ENCODE results near the gene MANF. TPM values are rescaled to one million over a fixed set of nuclear protein-coding genes. Genes with fewer than 3 reads are reported as not detected.

The MANF gene
- total RNA-seq, 1 experiment from 2014 or later = 106 TPM

DNA sequence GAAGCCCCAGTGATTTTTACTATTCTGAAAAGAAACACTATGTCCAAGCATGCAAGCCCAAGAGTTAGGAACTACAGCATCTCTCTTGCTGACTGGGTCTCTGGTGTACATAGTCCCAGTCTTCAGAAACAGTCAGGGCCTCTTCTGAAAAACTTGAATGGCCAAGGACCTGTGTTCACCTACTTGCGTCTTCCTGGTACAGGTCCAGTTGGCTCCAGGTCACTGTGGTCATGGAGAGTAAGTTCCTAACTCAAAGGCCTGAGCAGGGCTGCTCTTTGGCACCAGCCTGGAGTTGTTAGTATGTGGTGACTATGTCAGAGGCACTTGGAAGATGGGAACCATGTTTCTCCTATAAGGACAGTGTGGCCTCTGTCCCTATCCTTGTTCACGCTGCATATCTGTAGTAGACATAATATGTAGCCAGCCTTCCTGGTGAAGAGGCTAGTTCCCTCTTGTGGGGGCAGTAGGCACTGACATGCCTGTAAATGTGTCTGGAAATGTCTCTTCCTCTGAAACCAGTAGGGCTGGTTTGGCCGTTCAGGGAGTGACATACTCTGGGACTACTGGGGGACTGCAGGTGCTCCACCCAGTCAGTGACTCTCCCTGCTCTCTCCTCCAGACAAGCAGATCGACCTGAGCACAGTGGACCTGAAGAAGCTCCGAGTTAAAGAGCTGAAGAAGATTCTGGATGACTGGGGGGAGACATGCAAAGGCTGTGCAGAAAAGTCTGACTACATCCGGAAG is 3.4 kb downstream of the MANF start:
- intact Hi-C loops (cut with micrococcal nuclease; ENCODE audit: unreplicated experiment) = loop anchor here (5.0 kb wide), 3 partner anchors 294 to 821 kb away; partner anchors contain the start of genes C3orf18, HEMK1 and MAPKAPK3
- peaks cover 37% of the 10 kb centered on the region for H3K36me3 ChIP-seq (ENCODE audit: insufficient read depth, low read length, poor library complexity, severe bottlenecking)

DNA sequence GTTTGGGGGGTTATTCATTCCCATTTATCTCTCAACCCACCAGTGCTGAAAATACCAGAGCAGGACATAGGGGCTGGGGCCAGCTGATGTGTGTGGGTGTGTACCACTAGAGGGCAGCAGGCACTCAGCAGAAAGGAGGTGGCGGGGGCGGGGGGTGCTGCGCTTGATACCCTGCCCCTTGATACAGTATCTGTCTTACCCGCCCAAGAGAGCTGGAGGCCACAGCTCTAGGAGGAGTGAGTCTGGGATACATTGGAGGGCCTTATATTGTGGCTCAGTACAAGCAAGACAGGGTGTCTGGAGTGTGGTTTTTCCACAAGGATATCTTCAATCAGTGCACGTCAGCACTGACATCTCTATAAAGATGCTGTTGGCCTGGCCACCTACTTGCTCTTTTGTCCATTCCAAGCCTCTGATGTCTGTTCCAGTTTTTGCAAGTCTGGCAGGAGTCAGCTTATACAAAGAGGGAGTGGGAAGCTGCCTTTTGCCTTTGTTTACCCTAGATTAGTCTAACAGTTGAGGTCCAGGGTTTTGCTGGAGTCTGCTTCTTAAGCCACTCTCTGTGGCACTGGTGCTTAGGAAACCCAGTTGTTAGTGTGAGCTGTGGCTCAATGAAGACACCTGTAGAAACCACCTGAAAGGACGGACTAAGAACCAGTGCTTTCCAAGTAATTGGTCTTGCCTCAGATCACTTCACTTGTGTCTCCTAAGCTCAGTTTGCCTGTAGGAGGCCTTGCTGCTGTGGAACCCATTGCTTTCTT is 4.5 kb downstream of the MANF start:
- Histone ChIP-seq H3K36me3 (ENCODE audit: insufficient read depth, low read length, poor library complexity, severe bottlenecking) (peaks cover 48% of the 10 kb centered on the region), H3K4me3 (ENCODE audit: low read depth, low read length, poor library complexity, severe bottlenecking) (no peak overlapping the region), H3K4me1 (ENCODE audit: insufficient read depth, low read length, poor library complexity, severe bottlenecking) (peaks cover 11% of the 10 kb centered on the region), H3K9me3 (ENCODE audit: low read depth, low read length, poor library complexity, severe bottlenecking) (no peaks in the 10 kb centered on the region), H3K27ac (ENCODE audit: low read depth, low read length, poor library complexity, severe bottlenecking) (no peak overlapping the region), H3K27me3 (replicated peaks; ENCODE audit: insufficient read depth, low read depth, low read length, poor library complexity) (no peaks in the 10 kb centered on the region)
- peak; percentile 58 for DNase-seq (ENCODE audit: low spot score)
- POLR2A ChIA-PET (ENCODE audit: low non-redundant PET) = no interaction called here
- BruUV-seq (replicated peaks) = no TSS peak
- intact Hi-C loops (cut with micrococcal nuclease; ENCODE audit: unreplicated experiment) = loop anchor here (5.0 kb wide), 3 partner anchors 293 to 822 kb away; partner anchors contain the start of genes C3orf18, HEMK1 and MAPKAPK3
- TF ChIP-seq EZH2 (IDR thresholded peaks at IDR 0.05; ENCODE audit: borderline replicate concordance, low read depth, low read length, poor library complexity, severe bottlenecking) (no peak), CTCF (conservative IDR thresholded peaks at IDR 0.05; ENCODE audit: low read depth, low read length) (peak; percentile 70)
- CTCF ChIA-PET = interaction anchor here (0.6 to 0.7 kb wide), 4 partner anchors 249 to 1053 kb away, joined by 4 to 7 read pairs (median 5); no protein-coding TSS in a partner anchor

More for the DNA sequence above, 3.4 kb downstream of the MANF start:
- peaks cover 6% of the 10 kb centered on the region for H3K4me1 ChIP-seq (ENCODE audit: insufficient read depth, low read length, poor library complexity, severe bottlenecking)
- H3K27me3 ChIP-seq (replicated peaks; ENCODE audit: insufficient read depth, low read depth, low read length, poor library complexity) = no peaks in the 10 kb centered on the region
- ChIA-PET CTCF (interaction anchor here (0.6 to 0.7 kb wide), 4 partner anchors 250 to 1052 kb away, joined by 4 to 7 read pairs (median 5); no protein-coding TSS in a partner anchor), POLR2A (ENCODE audit: low non-redundant PET) (no interaction called here)
- no peak for TF ChIP-seq EZH2 (IDR thresholded peaks at IDR 0.05; ENCODE audit: borderline replicate concordance, low read depth, low read length, poor library complexity, severe bottlenecking)
- no peak for TF ChIP-seq CTCF (conservative IDR thresholded peaks at IDR 0.05; ENCODE audit: low read depth, low read length)
- DNase-seq (ENCODE audit: low spot score) = peak; percentile 23
- no peak overlapping the region for H3K4me3 ChIP-seq (ENCODE audit: low read depth, low read length, poor library complexity, severe bottlenecking)
- BruUV-seq (replicated peaks) = no TSS peak
- no peak overlapping the region for H3K27ac ChIP-seq (ENCODE audit: low read depth, low read length, poor library complexity, severe bottlenecking)
- no peaks in the 10 kb centered on the region for H3K9me3 ChIP-seq (ENCODE audit: low read depth, low read length, poor library complexity, severe bottlenecking)

- Histone ChIP-seq H3K9me3 (ENCODE audit: low read depth, low read length, poor library complexity, severe bottlenecking) (no peaks in the 10 kb centered on the region), H3K4me3 (ENCODE audit: low read depth, low read length, poor library complexity, severe bottlenecking) (peak overlapping the region; percentile 41), H3K27ac (ENCODE audit: low read depth, low read length, poor library complexity, severe bottlenecking) (peak overlapping the region; percentile 47), H3K36me3 (ENCODE audit: insufficient read depth, low read length, poor library complexity, severe bottlenecking) (peaks cover 56% of the 10 kb centered on the region), H3K27me3 (replicated peaks; ENCODE audit: insufficient read depth, low read depth, low read length, poor library complexity) (no peaks in the 10 kb centered on the region), H3K4me1 (ENCODE audit: insufficient read depth, low read length, poor library complexity, severe bottlenecking) (peaks cover 11% of the 10 kb centered on the region)
- BruUV-seq (replicated peaks) = no TSS peak
- intact Hi-C loops (cut with micrococcal nuclease; ENCODE audit: unreplicated experiment) = no loop called here
- TF ChIP-seq EZH2 (IDR thresholded peaks at IDR 0.05; ENCODE audit: borderline replicate concordance, low read depth, low read length, poor library complexity, severe bottlenecking) = no peak
- peak; percentile 69; the same call in 1 of the 2 replicates for TF ChIP-seq CTCF (conservative IDR thresholded peaks at IDR 0.05; ENCODE audit: low read depth, low read length)
- ChIA-PET POLR2A (ENCODE audit: low non-redundant PET) (no interaction called here), CTCF (no interaction called here)
- no peak for DNase-seq (ENCODE audit: low spot score)
These were observed 5.4 kb downstream of the MANF start for GRCh38 chr3:51390246-51391074.

Data from A673 (cell line).